HCT116 (cell line): ENCODE measurements around the gene FAHD1. TPM values are rescaled to one million over a fixed set of nuclear protein-coding genes. Genes with fewer than 3 reads are reported as not detected.

Experiments
- ATAC-seq: fragments of 200-7000 bp; cut with Tn5 transposase; 2 replicates; pipeline ENCODE4 v1.9.1; 2020; ENCODE audit warnings: mild to moderate bottlenecking, moderate library complexity
- BruUV-seq: library from RNA; stranded (reverse); fragments of 400-500 nt; replicated peaks from 2 replicates; lab custom pipeline; 2021; lab: Mats Ljungman, UMichigan
- CTCF ChIA-PET: fragments of 300-600 bp; sonication (Branson Sonifier 250); formaldehyde crosslinking; loops from one replicate; lab custom pipeline; 2021; ENCODE audit warnings: antibody characterized with exemption; lab: Charles Lee
- POLR2A ChIA-PET: fragments of 300-600, 350-600 bp; sonication (Branson Sonifier 250); formaldehyde crosslinking; loops from one replicate; lab custom pipeline; 2021; ENCODE audit warnings: antibody characterized with exemption; lab: Charles Lee
- RAD21 ChIA-PET, 2 experiments: fragments of 300-600 bp; sonication (Branson Sonifier 250); formaldehyde crosslinking; loops; one replicate each; lab custom pipeline; 2023; ENCODE audit warnings: low total read pairs in 2 of 2; ENCODE audit not compliant: uncharacterized antibody in 2 of 2, unreplicated experiment in 2 of 2, low non-redundant PET in 1 of 2; lab: Charles Lee
- DNase-seq: peaks from one replicate; pipeline ENCODE4 v3.0.0-alpha.2; 2010; ENCODE audit warnings: low read depth, low spot score
- H2AFZ ChIP-seq: fragments of 200-600 bp; shearing (Covaris generic), sonication (generic); 2 replicates; pipeline ENCODE4 v1.6.1; 2017; ENCODE audit warnings: low read depth, mixed run types, mixed read lengths, antibody characterized with exemption, low read length; ENCODE audit not compliant: poor library complexity, severe bottlenecking
- H3K27ac ChIP-seq: 2 replicates; pipeline ENCODE4 v1.5.1; 2012; ENCODE audit warnings: low read depth, low read length
- H3K27me3 ChIP-seq: fragments of 200-600 bp; sonication (generic); 2 replicates; pipeline ENCODE4 v1.6.1; 2016; ENCODE audit warnings: mixed run types, low read length, mixed read lengths; ENCODE audit not compliant: insufficient read depth
- H3K36me3 ChIP-seq, 2 experiments: fragments of 200-500 bp in 1 of 2; fragments of 200-600 bp in 1 of 2; sonication (Bioruptor generic) in 1 of 2; sonication (generic) in 1 of 2; 2 replicates each; pipeline versions ENCODE4 v1.5.1 to v1.6.1; 2014 to 2016; ENCODE audit warnings: low read length in 2 of 2, inconsistent platforms in 1 of 2, mixed read lengths in 1 of 2, mixed run types in 1 of 2; ENCODE audit not compliant: insufficient read depth in 2 of 2, control insufficient read depth in 1 of 2
- H3K4me1 ChIP-seq, 2 experiments: fragments of 200-600 bp in 1 of 2; sonication (generic) in 1 of 2; 2 replicates each; pipeline versions ENCODE4 v1.5.1 to v1.6.1; 2012 to 2017; ENCODE audit warnings: low read length in 2 of 2, inconsistent platforms in 1 of 2, mild to moderate bottlenecking in 1 of 2, mixed read lengths in 1 of 2, mixed run types in 1 of 2, moderate library complexity in 1 of 2; ENCODE audit not compliant: insufficient read depth in 2 of 2, control insufficient read depth in 1 of 2
- H3K4me2 ChIP-seq: fragments of 200-600 bp; sonication (generic); 2 replicates; pipeline ENCODE4 v1.6.1; 2017; ENCODE audit warnings: mixed run types, low read length, mixed read lengths
- H3K4me3 ChIP-seq, 2 experiments: fragments of 200-600 bp in 1 of 2; sonication (generic) in 1 of 2; replicated peaks in 1 of 2; 2 replicates each; pipeline ENCODE4 v1.5.1; 2011 to 2016; ENCODE audit warnings: low read length in 2 of 2, control low read depth in 1 of 2, low read depth in 1 of 2, mild to moderate bottlenecking in 1 of 2, mixed read lengths in 1 of 2, mixed run types in 1 of 2
- H3K79me2 ChIP-seq: fragments of 200-600 bp; sonication (generic); 2 replicates; pipeline ENCODE4 v1.6.1; 2017; ENCODE audit warnings: mild to moderate bottlenecking, mixed run types, low read length, moderate library complexity, mixed read lengths; ENCODE audit not compliant: insufficient read depth
- H3K9ac ChIP-seq: fragments of 200-600 bp; sonication (generic); 2 replicates; pipeline ENCODE4 v1.6.1; 2016; ENCODE audit warnings: low read length, mixed read lengths
- H3K9me2 ChIP-seq: fragments of 200-600 bp; sonication (generic), shearing (Covaris generic); 2 replicates; pipeline ENCODE4 v1.6.1; 2017; ENCODE audit warnings: mixed run types, mild to moderate bottlenecking, moderate library complexity; ENCODE audit not compliant: insufficient read depth
- H3K9me3 ChIP-seq, 2 experiments: fragments of 200-500 bp in 1 of 2; fragments of 200-600 bp in 1 of 2; sonication (Bioruptor generic) in 1 of 2; sonication (generic) in 1 of 2; 2 replicates each; pipeline ENCODE4 v1.6.1; 2014 to 2017; ENCODE audit warnings: low read length in 2 of 2, mixed read lengths in 2 of 2, inconsistent platforms in 1 of 2, low read depth in 1 of 2, mild to moderate bottlenecking in 1 of 2, mixed run types in 1 of 2, moderate library complexity in 1 of 2; ENCODE audit not compliant: control insufficient read depth in 1 of 2, insufficient read depth in 1 of 2
- H4K20me1 ChIP-seq: fragments of 200-600 bp; sonication (generic), shearing (Covaris generic); 2 replicates; pipeline ENCODE4 v1.6.1; 2017; ENCODE audit warnings: mixed run types, mild to moderate bottlenecking, moderate library complexity; ENCODE audit not compliant: insufficient read depth
- CBX3 ChIP-seq: IDR thresholded peaks from 2 replicates; pipeline ENCODE4 v1.6.1; 2012; ENCODE audit warnings: low read depth
- CEBPB ChIP-seq: IDR thresholded peaks from 2 replicates; pipeline ENCODE4 v1.6.1; 2012; ENCODE audit warnings: low read depth
- ELF1 ChIP-seq: IDR thresholded peaks from 2 replicates; pipeline ENCODE4 v1.6.1; 2012; ENCODE audit warnings: low read depth, borderline replicate concordance
- EZH2 ChIP-seq: fragments of 200-600 bp; sonication (generic); IDR thresholded peaks from 2 replicates; pipeline ENCODE4 v1.6.1; 2017; ENCODE audit warnings: antibody characterized with exemption, mixed run types
- EZH2phosphoT487 ChIP-seq: fragments of 200-600 bp; IDR thresholded peaks from 2 replicates; pipeline ENCODE4 v1.6.1; 2018; ENCODE audit warnings: antibody characterized with exemption, borderline replicate concordance
- FOSL1 ChIP-seq: IDR thresholded peaks from 2 replicates; pipeline ENCODE4 v1.6.1; 2012; ENCODE audit warnings: low read depth
- JUND ChIP-seq: IDR thresholded peaks from 2 replicates; pipeline ENCODE4 v1.6.1; 2012
- POLR2A ChIP-seq: IDR thresholded peaks from 2 replicates; pipeline ENCODE4 v1.7.0; 2011; ENCODE audit warnings: borderline replicate concordance; ENCODE audit not compliant: insufficient read depth, insufficient read length; ENCODE audit errors: extremely low read depth
- POLR2AphosphoS5 ChIP-seq: IDR thresholded peaks from 2 replicates; pipeline ENCODE4 v1.6.1; 2011; ENCODE audit warnings: mild to moderate bottlenecking, low read depth, low read length, moderate library complexity
- TCF7L2 ChIP-seq: IDR thresholded peaks from 2 replicates; pipeline ENCODE4 v1.7.0; 2011; ENCODE audit warnings: borderline replicate concordance, inconsistent platforms; ENCODE audit not compliant: insufficient read depth, insufficient read length; ENCODE audit errors: extremely low read depth
- YY1 ChIP-seq: IDR thresholded peaks from 2 replicates; pipeline ENCODE4 v1.6.1; 2011; ENCODE audit warnings: low read length, low read depth, moderate library complexity, mild to moderate bottlenecking; ENCODE audit not compliant: insufficient replicate concordance; ENCODE audit errors: extremely low read depth
- ZFX ChIP-seq: fragments of 450-650 bp; IDR thresholded peaks from 2 replicates; pipeline ENCODE4 v1.6.1; 2017
- intact Hi-C: fragments of 100-400 bp; cut with micrococcal nuclease; formaldehyde crosslinking; loops from 2 replicates; pipeline ENCODE4 v1.10.0; 2022
- total RNA-seq: library from RNA; stranded (reverse); gene quantifications from one replicate; pipeline ENCODE4 v1.2.1, GENCODE V29; 2021; ENCODE audit not compliant: unreplicated experiment
- TF ChIP-seq, protein P1 (sequence below): IDR thresholded peaks from 2 replicates; pipeline ENCODE4 v1.6.1; 2012
- TF ChIP-seq, protein P2 (sequence below): IDR thresholded peaks from 2 replicates; pipeline ENCODE4 v1.6.1; 2012

Gene FAHD1
- total RNA-seq, 1 experiment from 2014 or later: 25.8 TPM

DNA sequence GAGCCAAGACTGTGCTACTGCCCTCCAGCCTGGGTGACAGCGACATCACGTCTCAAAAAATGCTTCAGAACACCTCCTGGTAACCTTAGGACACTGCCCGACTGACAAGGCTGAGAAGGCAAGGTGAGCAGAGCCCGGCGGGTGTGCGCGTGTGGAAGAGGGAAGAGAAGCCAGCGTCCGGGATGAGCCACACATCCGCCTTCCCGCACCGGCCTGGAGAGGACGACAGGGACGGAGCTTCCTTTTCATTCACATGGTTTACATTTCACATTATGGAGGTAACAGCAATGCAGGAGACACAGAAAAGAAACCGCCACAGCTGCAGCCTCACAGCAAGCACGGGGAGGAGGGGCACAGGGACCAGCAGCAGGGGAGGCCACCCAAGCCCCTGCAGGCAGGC, 16.9 kb upstream of the FAHD1 start:
- H3K4me2 ChIP-seq: no peak overlapping the region
- H3K9me3 ChIP-seq: no peaks in the 10 kb centered on the region
- no peak overlapping the region for H3K4me3 ChIP-seq
- no peaks in the 10 kb centered on the region for H4K20me1 ChIP-seq
- TF ChIP-seq JUND: no peak
- no peak for TF ChIP-seq CEBPB
- TF ChIP-seq CBX3: no peak
- no peak for TF ChIP-seq EZH2phosphoT487
- no peak for TF ChIP-seq EZH2
- CTCF ChIA-PET: no interaction called here
- POLR2A ChIA-PET: no interaction called here
- H3K27ac ChIP-seq: no peak overlapping the region
- H3K36me3 ChIP-seq: no peaks in the 10 kb centered on the region
- no peaks in the 10 kb centered on the region for H3K79me2 ChIP-seq
- DNase-seq (no peak), ATAC-seq (no peak)
- no peaks in the 10 kb centered on the region for H3K27me3 ChIP-seq
- H3K9ac ChIP-seq: no peak overlapping the region
- intact Hi-C loops: no loop called here
- no peaks in the 10 kb centered on the region for H3K9me2 ChIP-seq
- peaks cover 6 to 10% of the 10 kb centered on the region in 2 experiments; a peak in 3 of 4 replicates for H3K4me1 ChIP-seq
- RAD21 ChIA-PET: no interaction called here
- H2AFZ ChIP-seq: no peak overlapping the region
- BruUV-seq: no TSS peak

DNA sequence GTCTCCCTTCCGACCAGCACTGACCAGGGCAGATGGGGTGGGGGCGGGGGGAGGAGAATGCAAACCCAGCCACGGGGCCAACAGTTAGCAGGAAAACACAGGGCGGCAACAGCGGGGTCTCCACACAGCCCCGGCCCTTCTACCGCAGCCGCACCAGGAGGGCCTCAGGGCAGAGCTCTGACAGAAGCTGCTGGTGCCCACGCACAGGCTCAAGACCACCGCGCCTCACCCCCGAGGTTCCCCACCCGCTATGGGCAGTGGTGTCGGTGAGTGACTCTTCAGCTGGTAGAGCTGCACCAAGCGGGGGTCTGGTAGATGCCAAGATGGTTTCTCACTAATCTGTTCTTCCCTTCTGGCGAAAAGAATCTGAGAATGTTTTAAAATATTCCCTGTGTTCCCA, 16.5 kb upstream of the FAHD1 start:
- RAD21 ChIA-PET: no interaction called here
- Histone ChIP-seq H3K9ac (no peak overlapping the region), H3K9me2 (no peaks in the 10 kb centered on the region), H3K79me2 (no peaks in the 10 kb centered on the region), H3K4me1 (peaks cover 6 to 10% of the 10 kb centered on the region in 2 experiments; a peak in 3 of 4 replicates), H3K27me3 (no peaks in the 10 kb centered on the region), H4K20me1 (no peaks in the 10 kb centered on the region), H3K9me3 (no peaks in the 10 kb centered on the region), H3K36me3 (no peaks in the 10 kb centered on the region), H3K4me3 (no peak overlapping the region), H3K4me2 (no peak overlapping the region), H3K27ac (no peak overlapping the region), H2AFZ (no peak overlapping the region)
- BruUV-seq: no TSS peak
- intact Hi-C loops: no loop called here
- ATAC-seq (no peak), DNase-seq (no peak)
- no peak for TF ChIP-seq FOSL1
- no peak for TF ChIP-seq ELF1
- TF ChIP-seq TCF7L2: no peak
- TF ChIP-seq POLR2A: no peak
- no peak for TF ChIP-seq ZFX
- TF ChIP-seq, protein P1, sequence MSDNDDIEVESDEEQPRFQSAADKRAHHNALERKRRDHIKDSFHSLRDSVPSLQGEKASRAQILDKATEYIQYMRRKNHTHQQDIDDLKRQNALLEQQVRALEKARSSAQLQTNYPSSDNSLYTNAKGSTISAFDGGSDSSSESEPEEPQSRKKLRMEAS: no peak
- TF ChIP-seq YY1: no peak
- TF ChIP-seq POLR2AphosphoS5: no peak
- TF ChIP-seq JUND: no peak
- TF ChIP-seq, protein P2, sequence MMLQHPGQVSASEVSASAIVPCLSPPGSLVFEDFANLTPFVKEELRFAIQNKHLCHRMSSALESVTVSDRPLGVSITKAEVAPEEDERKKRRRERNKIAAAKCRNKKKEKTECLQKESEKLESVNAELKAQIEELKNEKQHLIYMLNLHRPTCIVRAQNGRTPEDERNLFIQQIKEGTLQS: no peak
- CTCF ChIA-PET: no interaction called here
- POLR2A ChIA-PET: no interaction called here
